GM12875 (cell line): ENCODE data around the gene ELFN2.
A peak's percentile ranks its signal among the peaks of the same experiment; 100 is the strongest.

Source experiments
- H3K4me3 ChIP-seq: one replicate; pipeline ENCODE4 v1.5.1; 2011; ENCODE audit warnings: low read depth, low read length, control low read depth
- CTCF ChIP-seq: IDR thresholded peaks from 2 replicates; pipeline ENCODE4 v1.5.1; 2011; ENCODE audit warnings: low read depth, mild to moderate bottlenecking, control low read depth, inconsistent platforms, low read length, moderate library complexity, borderline replicate concordance; ENCODE audit not compliant: insufficient read depth

Gene ELFN2

GRCh38 chr22:37433786-37434185 is 6.5 kb upstream of the ELFN2 start:
- TF ChIP-seq CTCF = no peak
- no peak overlapping the region for H3K4me3 ChIP-seq

- TF ChIP-seq CTCF = no peak
- no peak overlapping the region for H3K4me3 ChIP-seq
These were observed 5.4 kb upstream of the ELFN2 start for GRCh38 chr22:37432708-37433054.

GRCh38 chr22:37431801-37432707 is 4.8 kb upstream of the ELFN2 start:
- no peak for TF ChIP-seq CTCF

GRCh38 chr22:37431366-37431765 is 4.1 kb upstream of the ELFN2 start:
- no peak overlapping the region for H3K4me3 ChIP-seq
- no peak for TF ChIP-seq CTCF

More at GRCh38 chr22:37431801-37432707, 4.8 kb upstream of the ELFN2 start:
- H3K4me3 ChIP-seq = no peak overlapping the region

GRCh38 chr22:37430941-37431340 is 3.7 kb upstream of the ELFN2 start:
- H3K4me3 ChIP-seq = no peak overlapping the region
- no peak for TF ChIP-seq CTCF

- TF ChIP-seq CTCF = peak; percentile 77
- H3K4me3 ChIP-seq = no peak overlapping the region
These were observed 1.6 kb upstream of the ELFN2 start for GRCh38 chr22:37428649-37429586.
